GM12892 (cell line): ENCODE measurements around the gene CLASRP.

Experiments used
- POLR2A ChIP-seq: IDR thresholded peaks from 2 replicates; pipeline ENCODE4 v1.6.1; 2011; ENCODE audit warnings: low read depth, low read length, control low read depth
- POLR2AphosphoS5 ChIP-seq: IDR thresholded peaks from 2 replicates; pipeline ENCODE4 v1.6.1; 2011; ENCODE audit warnings: low read depth, low read length, control low read depth
- TAF1 ChIP-seq: IDR thresholded peaks from 2 replicates; pipeline ENCODE4 v1.6.1; 2011; ENCODE audit warnings: low read depth, mild to moderate bottlenecking, control low read depth, low read length, borderline replicate concordance

DNA sequence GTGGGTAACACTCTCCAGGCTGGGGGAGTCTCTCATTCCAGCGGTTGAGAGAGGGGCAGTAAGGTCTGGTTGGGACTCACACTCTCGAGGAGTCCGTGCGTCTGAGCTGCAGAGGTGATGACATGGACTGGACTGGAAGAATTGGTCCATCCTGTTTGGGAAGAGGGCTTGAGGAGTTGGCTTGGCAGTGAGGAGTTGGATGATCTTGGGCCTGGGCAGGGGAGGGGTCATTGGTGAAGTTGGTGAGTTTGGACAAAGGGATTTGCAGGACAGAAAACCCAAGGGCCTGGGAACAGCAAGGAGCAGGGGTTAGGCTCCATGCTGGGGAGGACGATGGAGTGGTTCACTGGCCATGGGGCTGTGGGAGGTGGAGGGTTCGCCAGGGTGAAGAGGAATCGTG, 57.9 kb downstream of the CLASRP start:
- no peak for TF ChIP-seq POLR2A
- TF ChIP-seq POLR2AphosphoS5 = no peak
- no peak for TF ChIP-seq TAF1
